ENCODE results near the gene NTMT2. TPM values are rescaled to one million over a fixed set of nuclear protein-coding genes. Genes with fewer than 3 reads are reported as not detected.
"Not testable (repeated sequence)": the region's sequence is repeated elsewhere in the genome, so short reads cannot be mapped to it uniquely, and the experiment has no call there.

The NTMT2 gene
- not detected in 2 replicates for total RNA-seq (2014; rRNA removed)
- polyA plus RNA-seq (2012) = not detected

- DNase-seq (ENCODE audit: low read depth) = no peak
Observed at GRCh38 chr1:170145770-170146676, at the start of gene NTMT2. Gene NTMT2, plus strand, starts transcription at chr1:170145959. Its CDS starts 149 bp downstream, at chr1:170146108.

- no peak for DNase-seq (ENCODE audit: low read depth)
Observed at GRCh38 chr1:170095976-170096748, 49.6 kb upstream of the NTMT2 start.

GRCh38 chr1:170096806-170097340, 48.9 kb upstream of the NTMT2 start:
- DNase-seq (ENCODE audit: low read depth) = no peak

- DNase-seq (ENCODE audit: low read depth) = no peak
Observed at GRCh38 chr1:170097449-170097948, 48.3 kb upstream of the NTMT2 start.

DNA sequence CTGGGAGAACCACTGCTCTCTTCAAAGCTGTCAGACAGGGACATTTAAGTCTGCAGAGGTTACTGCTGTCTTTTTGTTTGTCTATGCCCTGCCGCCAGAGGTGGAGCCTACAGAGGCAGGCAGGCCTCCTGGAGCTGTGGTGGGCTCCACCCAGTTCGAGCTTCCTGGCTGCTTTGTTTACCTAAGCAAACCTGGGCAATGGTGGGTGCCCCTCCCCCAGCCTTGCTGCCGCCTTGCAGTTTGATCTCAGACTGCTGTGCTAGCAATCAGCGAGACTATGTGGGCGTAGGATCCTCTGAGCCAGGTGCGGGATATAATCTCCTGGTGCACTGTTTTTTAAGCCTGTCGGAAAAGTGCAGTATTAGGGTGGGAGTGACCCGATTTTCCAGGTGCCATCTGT, 32.6 kb upstream of the NTMT2 start:
- not testable (repeated sequence) for DNase-seq (ENCODE audit: low read depth)

DNA sequence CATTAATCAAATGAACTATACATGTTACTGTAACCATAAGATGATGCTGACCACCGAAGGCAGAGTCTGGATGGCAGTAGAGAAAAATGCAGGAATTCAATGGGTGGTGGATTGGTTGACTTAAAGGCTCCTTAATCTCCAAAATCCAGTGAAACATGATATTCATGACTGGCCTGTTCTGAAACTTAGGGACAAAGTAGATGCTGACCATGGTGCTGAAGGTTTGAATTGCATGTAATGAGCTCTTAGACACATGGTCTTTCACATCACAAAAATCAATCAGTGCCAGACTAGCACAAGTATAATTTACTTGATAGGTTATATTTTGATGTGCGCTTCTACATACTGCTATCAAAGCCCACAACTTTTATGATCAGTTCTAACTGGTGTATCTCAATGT, 30.9 kb upstream of the NTMT2 start:
- peak; percentile 47 for DNase-seq (ENCODE audit: low read depth)

DNA sequence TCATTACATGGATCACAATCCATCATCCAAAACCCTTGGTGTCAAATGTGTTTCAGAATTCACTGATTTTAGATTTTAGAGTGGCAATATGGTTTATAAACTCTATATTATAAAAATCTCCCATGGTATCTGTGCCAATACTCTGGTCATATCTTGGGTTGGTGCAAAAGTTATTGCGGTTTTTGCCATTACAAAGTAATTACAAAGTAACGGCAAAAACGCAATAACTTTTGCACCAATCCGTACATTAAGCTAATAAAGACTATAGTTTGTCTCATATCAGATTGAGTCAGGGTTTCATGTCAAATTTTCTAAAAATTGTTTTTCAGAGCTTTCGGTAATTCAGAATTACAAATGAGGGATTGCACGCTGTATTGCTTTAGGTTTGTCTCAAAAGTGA, 23.4 kb upstream of the NTMT2 start:
- no peak for DNase-seq (ENCODE audit: low read depth)

DNA sequence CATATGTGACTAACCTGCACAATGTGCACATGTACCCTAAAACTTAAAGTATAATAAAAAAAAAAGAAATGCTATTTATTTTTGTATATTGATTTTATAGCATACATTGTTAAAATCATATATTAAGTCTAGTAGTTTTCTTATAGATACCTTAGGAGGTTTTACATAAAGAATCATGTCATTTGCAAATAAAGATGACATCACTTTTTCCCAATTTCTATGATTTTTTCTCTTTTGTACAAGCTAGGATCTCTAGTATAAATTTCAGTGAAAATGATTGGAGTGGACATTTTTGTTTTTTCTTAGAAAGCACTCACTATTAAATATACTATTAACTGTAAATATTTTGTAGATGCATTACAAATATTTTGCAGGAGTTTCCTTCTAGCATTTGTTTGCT, 20.5 kb upstream of the NTMT2 start:
- DNase-seq (ENCODE audit: low read depth) = no peak

- peak; percentile 76 for DNase-seq (ENCODE audit: low read depth)
Observed at GRCh38 chr1:170126696-170127095, 19.1 kb upstream of the NTMT2 start.

GRCh38 chr1:170131450-170131849, 14.3 kb upstream of the NTMT2 start:
- DNase-seq (ENCODE audit: low read depth) = no peak

DNA sequence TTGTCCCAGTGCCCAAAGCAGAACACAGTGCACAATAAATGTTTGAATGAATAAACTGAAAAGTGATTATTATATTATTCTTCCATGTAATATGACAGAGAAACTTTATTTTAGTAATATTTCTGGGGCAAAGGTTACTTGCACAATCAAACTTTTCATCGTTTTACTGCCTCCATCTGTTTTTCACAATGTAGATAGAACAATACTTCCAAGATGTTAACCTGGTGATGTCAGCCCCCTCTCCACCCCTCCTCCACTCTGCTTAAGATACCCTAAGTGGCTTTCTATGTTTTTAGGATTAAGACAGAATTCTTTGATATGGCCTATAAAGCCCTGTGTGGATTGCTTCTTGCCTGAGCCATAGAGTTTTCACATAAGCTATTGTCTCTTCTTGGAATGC, 13.8 kb upstream of the NTMT2 start:
- DNase-seq (ENCODE audit: low read depth) = no peak

GRCh38 chr1:170133766-170134495, 11.8 kb upstream of the NTMT2 start:
- DNase-seq (ENCODE audit: low read depth) = no peak

GRCh38 chr1:170134521-170134920, 11.2 kb upstream of the NTMT2 start:
- DNase-seq (ENCODE audit: low read depth) = no peak

DNA sequence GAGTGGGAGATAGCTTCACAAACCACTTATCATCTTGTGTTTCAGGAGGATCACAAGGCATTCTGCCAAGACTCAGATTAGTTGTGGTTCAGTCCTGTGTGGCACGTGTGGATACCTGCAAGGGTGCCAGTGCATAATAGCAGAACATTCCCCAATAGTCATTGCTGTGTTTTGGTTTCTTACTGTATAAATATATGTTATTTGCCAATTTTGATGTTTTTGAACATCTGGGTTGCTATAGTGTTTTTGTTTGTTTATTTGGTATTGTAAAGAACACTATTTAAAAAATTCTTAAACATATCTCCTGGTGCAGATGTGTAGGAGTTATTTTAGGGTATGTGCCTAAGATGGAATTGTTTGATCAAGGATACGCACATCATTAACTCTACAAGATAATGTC, 5.4 kb upstream of the NTMT2 start:
- DNase-seq (ENCODE audit: low read depth) = no peak

DNA sequence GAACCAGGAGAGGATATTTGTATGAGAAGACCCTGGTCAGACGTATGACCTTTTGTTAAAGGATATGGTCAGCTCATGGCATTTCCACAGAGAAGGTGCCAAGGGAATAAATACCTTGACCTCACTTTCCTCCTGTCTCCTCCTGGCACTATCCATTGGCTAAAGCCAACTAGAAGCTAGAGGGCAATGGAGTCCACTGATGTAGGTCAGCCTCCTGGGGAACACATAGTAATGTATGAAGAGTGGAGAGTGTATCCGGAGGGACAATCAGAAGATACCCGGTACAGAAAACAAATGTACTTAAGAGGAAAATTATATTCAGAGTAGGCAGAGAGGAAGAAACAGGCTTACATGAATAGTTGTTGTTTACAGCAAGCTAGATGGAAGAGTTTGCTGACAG, 698 bp upstream of the NTMT2 start:
- no peak for DNase-seq (ENCODE audit: low read depth)

DNA sequence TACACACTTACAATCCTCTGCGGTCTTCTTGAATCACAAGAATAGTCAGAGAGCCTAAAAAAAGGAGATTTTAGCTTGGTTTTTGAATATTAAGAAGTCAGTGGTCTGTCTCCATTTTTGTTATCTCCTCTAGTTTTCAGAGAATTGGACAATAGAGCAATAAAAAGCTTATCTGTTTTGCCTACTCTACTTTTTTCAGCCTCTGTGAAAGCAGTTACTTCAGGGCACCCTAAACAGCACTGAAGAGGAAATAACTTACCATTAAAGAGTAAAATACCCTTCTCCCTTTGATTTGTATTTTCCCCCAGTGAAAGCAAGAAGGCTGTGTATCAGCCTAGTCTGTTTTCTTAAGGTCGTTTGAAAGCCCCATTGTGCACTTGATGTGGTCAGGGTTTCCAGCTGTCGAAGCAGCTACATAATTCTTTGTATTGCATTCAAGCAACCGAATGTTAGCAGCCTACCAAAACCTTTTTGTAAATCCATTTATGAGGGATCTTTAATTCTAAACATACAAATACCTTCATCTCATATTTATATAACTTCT, 1.0 kb downstream of the NTMT2 start:
- DNase-seq (ENCODE audit: low read depth) = peak; percentile 12

DNA sequence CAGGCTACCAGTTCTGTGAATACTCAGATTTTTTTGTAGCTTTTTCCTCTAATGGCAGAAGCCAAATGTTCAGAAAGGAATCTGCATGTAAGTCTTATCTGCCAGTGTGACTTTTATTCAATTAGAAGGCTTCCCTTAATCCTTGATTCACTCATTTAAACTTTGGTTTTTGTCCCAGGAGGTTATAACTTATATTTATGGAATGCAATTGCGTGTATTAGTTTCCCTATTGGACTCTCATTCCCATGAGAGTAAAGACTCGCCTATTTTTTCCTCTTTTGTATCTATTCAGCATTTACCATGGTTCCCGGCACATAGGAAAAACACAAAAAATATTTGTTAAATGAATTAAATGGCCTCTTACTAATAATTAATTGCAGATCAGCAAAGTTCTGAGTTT, 3.5 kb downstream of the NTMT2 start:
- no peak for DNase-seq (ENCODE audit: low read depth)

GRCh38 chr1:170150016-170150415, 4.3 kb downstream of the NTMT2 start:
- no peak for DNase-seq (ENCODE audit: low read depth)

DNA sequence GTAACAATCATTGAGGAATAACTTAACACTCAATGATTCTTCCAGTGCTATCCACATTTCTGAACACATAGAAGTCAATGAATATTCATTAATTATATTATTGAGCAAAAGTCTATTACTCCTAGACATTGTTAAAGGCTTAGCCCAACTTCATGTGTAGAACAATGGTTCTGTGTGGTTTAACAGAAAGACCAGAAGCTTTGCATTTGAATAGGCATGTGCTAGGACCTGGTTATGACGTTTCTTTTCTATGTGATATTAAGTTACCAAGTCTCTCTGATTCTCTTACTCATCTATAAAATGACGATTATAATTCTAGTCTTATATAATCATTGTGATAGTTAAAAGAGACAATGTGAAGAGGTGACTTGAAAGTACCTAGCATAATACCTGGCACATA, 5.2 kb downstream of the NTMT2 start:
- DNase-seq (ENCODE audit: low read depth) = no peak

- no peak for DNase-seq (ENCODE audit: low read depth)
Observed at GRCh38 chr1:170153417-170153816, 7.7 kb downstream of the NTMT2 start.

- no peak for DNase-seq (ENCODE audit: low read depth)
Observed at GRCh38 chr1:170155055-170155454, 9.3 kb downstream of the NTMT2 start.
